Measurements from ENCODE around the gene GSTM4. TPM values are rescaled to one million over a fixed set of nuclear protein-coding genes. Genes with fewer than 3 reads are reported as not detected.
"Not testable (repeated sequence)": the region's sequence is repeated elsewhere in the genome, so short reads cannot be mapped to it uniquely, and the experiment has no call there.

Gene GSTM4
- total RNA-seq, 1 experiment from 2014 or later: 24.6 TPM

DNA sequence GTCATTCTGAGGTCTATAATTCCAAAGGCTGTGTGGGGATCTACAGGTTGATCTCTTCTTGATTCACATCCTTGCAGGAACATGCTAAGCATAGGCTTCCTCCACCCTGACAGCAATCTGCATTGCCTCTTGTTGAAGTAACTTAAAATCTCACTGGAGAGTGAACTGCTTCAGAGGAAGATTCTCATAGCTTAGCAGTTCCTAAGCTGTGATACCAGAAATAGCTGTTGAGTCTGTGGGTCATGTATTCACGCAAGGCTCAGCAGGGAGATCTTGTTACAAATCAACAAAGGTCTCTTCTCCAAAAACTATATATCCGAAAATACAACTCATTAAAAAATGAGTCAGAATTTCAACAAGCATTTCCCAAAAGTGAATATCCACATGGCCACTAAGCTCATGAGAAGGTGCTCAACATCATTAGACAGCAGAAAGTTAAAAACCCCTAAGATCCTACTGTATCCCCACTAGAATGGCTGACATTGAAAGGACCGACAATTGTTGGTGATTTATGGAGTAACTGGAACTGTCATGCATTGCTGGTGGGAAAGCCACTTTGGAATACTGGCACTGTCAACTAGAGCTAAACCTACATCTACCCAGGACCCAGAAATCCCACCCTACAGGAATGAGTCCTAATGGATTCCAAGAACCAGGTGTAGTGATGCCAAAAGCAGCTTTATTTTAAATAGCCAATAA, 20.9 kb downstream of the GSTM4 start:
- not testable (repeated sequence) for H3K79me1 ChIP-seq (ENCODE audit: insufficient read depth, low read depth, low read length, poor library complexity, severe bottlenecking); H3K9me3 ChIP-seq (ENCODE audit: control insufficient read depth, low read depth, low read length); H4K8ac ChIP-seq (replicated peaks; ENCODE audit: insufficient read length, low read depth, low read length); H3K4me2 ChIP-seq (ENCODE audit: insufficient read depth, insufficient read length, low read length); H3K4ac ChIP-seq (ENCODE audit: low read depth, low read length); H3K27me3 ChIP-seq (ENCODE audit: insufficient read depth, low read length); H4K91ac ChIP-seq (ENCODE audit: insufficient read length, low read depth, low read length); H2BK12ac ChIP-seq (ENCODE audit: insufficient read length, low read depth, low read length); H3K36me3 Mint-ChIP-seq (ENCODE audit: insufficient read depth in 1 of 3, low read depth in 3 of 3); H2AFZ ChIP-seq (ENCODE audit: low read length); H3K9me3 Mint-ChIP-seq; H3K4me1 Mint-ChIP-seq; H3K23ac ChIP-seq (ENCODE audit: insufficient read length, low read depth, low read length); H3K9ac ChIP-seq (ENCODE audit: extremely low read depth, insufficient read length, low read length); H2BK120ac ChIP-seq (ENCODE audit: low read depth, low read length, poor library complexity, severe bottlenecking); H3K79me2 ChIP-seq (ENCODE audit: insufficient read depth, low read length); H3K23me2 ChIP-seq (ENCODE audit: insufficient read length, low read depth, low read length, poor library complexity, severe bottlenecking); H3K27ac Mint-ChIP-seq; H3K27me3 Mint-ChIP-seq (ENCODE audit: low read depth); DNase-seq; H3K4me3 Mint-ChIP-seq; H2BK20ac ChIP-seq (ENCODE audit: low read depth, low read length, poor library complexity, severe bottlenecking); H3K14ac ChIP-seq (ENCODE audit: insufficient read depth, low read length); H3K4me1 ChIP-seq (ENCODE audit: insufficient read depth, low read length); H4K20me1 ChIP-seq (ENCODE audit: control insufficient read depth, insufficient read depth, insufficient read length); H3K56ac ChIP-seq (ENCODE audit: insufficient read length, low read depth, low read length); H2AK5ac ChIP-seq (ENCODE audit: insufficient read length, low read length); H2BK5ac ChIP-seq (ENCODE audit: insufficient read length, low read length); H2BK15ac ChIP-seq (ENCODE audit: low read depth, low read length); H3K27ac ChIP-seq (ENCODE audit: insufficient read length, low read depth, low read length); H4K5ac ChIP-seq (ENCODE audit: insufficient read length, low read depth, low read length); H3T11ph ChIP-seq (ENCODE audit: low read length); H3K18ac ChIP-seq (ENCODE audit: insufficient read length, low read depth, low read length)
- WGBS (ENCODE audit: extremely low coverage, insufficient read length, low lambda C conversion rate): no CpG with 5 or more reads among the region's 3 CpGs

Data from H9 (cell line).